C4-2B (cell line): ENCODE measurements around the gene NLRP6.

Source experiments
- H3K27ac ChIP-seq: fragments of 450-650 bp; 2 replicates; pipeline ENCODE4 v1.5.1; 2017
- CTCF ChIP-seq: fragments of 450-650 bp; conservative IDR thresholded peaks from 2 replicates; pipeline ENCODE4 v1.5.1; 2017; ENCODE audit warnings: mild to moderate bottlenecking
- ZFX ChIP-seq: fragments of 450-650 bp; IDR thresholded peaks from 2 replicates; pipeline ENCODE4 v1.6.1; 2017

The NLRP6 gene

GRCh38 chr11:293852-294661, 15.8 kb downstream of the NLRP6 start:
- TF ChIP-seq CTCF (no peak), ZFX (no peak)

GRCh38 chr11:294780-295179, 16.6 kb downstream of the NLRP6 start:
- TF ChIP-seq CTCF (no peak), ZFX (no peak)
- no peak overlapping the region for H3K27ac ChIP-seq

More at GRCh38 chr11:293852-294661, 15.8 kb downstream of the NLRP6 start:
- no peak overlapping the region for H3K27ac ChIP-seq

- no peak overlapping the region for H3K27ac ChIP-seq
- no peak for TF ChIP-seq CTCF
- no peak for TF ChIP-seq ZFX
Observed at GRCh38 chr11:295351-296170, 17.4 kb downstream of the NLRP6 start.

GRCh38 chr11:296171-297050, 18.2 kb downstream of the NLRP6 start:
- TF ChIP-seq CTCF (no peak), ZFX (no peak)
- no peak overlapping the region for H3K27ac ChIP-seq

- H3K27ac ChIP-seq: no peak overlapping the region
- no peak for TF ChIP-seq CTCF
- TF ChIP-seq ZFX: no peak
Observed at GRCh38 chr11:297051-297585, 18.9 kb downstream of the NLRP6 start.

- TF ChIP-seq ZFX: no peak
- no peak for TF ChIP-seq CTCF
- H3K27ac ChIP-seq: no peak overlapping the region
Observed at GRCh38 chr11:297586-298405, 19.6 kb downstream of the NLRP6 start.
